GM19467 (cell line): Measurements from ENCODE around the gene WFDC11.

ENCODE experiments used
- ATAC-seq: cut with Tn5 transposase; IDR thresholded peaks from one replicate; pipeline ENCODE4 v1.9.1; 2021; ENCODE audit warnings: mild to moderate bottlenecking, moderate library complexity; ENCODE audit not compliant: unreplicated experiment

Gene WFDC11

DNA sequence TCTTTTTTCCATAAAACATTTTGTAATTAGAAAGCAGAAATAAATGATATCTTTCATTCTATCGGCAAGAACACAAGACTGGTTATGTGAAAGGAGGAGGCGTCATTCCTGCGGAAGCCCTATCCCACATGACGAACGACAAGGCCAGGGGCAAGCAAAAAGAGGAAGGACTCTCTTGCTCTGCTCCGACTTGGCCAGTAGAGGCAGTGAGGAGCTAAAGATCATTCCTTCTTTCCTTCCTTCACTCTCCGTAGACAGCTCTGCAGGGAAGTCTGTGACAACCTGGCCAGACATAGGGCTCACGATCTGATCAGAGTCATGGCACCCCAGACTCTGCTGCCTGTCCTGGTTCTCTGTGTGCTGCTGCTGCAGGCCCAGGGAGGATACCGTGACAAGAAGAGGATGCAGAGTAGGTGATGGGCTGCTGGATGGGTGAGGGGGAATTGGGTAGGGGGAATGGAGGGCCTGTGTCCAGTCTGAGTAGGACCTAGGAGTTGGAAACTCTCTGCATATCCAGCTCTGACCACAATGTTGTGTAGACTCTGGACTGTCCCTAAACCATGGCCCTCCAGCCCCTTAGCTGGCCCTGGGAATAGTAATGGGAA, 40.4 kb downstream of the WFDC11 start, which contains the start of gene WFDC10A:
Gene WFDC10A, plus strand, starts transcription at position 244 of the 605 bp plus-strand sequence. Its CDS starts 75 bp downstream, at position 319.
- no peak for ATAC-seq

DNA sequence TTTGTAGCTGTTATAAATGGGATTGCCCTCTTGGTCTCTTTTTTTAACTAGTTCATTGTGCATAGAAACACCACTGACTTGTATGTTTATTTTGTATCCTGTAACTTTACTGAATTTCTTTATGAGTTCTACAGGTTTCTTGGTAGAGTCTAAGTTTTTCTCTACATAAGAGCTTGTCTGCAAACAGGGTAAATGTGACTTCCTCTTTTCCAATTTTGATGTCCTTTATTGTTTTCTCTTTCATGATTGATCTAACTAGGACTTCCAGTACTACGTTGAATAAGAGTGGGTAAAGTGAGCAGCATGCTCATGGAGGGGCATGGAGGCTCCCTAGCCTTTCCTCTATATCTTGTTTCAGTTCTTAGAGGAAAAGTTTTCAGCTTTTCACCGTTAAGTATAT, 43.5 kb downstream of the WFDC11 start:
- ATAC-seq: no peak

DNA sequence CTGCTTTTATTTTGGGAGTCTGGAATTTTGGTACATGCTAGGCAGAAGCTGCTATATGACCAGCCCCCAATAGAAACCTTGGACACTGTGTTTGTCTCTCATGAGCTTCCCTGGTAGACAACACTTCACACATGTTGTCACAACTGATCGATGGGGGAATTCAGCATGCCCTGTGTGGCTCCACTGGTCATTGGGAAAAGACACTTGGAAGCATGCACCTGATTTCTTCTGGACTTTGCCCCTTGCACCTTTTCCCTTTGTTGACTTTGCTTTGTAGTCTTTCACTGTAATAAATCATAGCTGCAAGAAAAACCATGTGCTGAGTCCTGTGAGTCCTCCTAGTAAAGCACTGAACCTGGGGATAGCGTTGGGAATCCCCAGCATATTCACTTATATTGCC, 48.4 kb downstream of the WFDC11 start:
- ATAC-seq: no peak

DNA sequence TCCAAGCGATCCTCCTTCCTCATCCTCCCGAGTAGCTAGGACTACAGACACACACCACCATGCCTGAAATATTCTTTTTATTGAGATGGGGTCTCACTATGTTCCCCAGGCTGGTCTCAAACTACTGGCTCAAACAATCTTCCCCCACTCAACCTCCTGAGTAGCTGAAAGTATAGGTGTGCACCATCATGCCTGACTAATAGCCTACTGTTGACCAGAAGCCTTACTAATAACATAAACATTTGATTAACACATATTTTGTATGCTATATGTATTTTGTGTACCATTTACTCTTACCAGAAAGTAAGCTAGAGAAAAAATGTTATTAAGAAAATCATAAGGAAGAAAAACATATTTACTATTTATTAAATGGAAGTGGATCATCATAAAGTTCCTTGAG, 52.4 kb downstream of the WFDC11 start:
- no peak for ATAC-seq

DNA sequence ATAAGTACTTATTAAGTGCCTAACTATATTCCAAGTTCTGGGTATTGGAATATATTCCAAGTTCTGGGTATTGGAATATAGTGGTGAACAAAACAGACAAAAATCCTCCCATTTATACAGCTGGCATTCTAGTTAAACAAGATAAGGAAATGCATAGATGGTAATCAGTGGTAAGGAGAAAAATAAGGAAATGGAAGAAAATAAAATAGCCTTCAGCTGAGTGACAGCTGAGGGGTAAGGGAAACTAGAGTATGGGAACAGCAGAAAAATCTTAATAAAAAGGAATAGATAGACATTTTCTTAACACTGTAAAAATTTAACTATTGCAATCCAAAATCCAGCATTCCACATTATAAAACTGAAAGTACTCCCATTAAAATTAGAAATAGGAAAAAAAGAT, 57.7 kb downstream of the WFDC11 start:
- ATAC-seq: no peak

DNA sequence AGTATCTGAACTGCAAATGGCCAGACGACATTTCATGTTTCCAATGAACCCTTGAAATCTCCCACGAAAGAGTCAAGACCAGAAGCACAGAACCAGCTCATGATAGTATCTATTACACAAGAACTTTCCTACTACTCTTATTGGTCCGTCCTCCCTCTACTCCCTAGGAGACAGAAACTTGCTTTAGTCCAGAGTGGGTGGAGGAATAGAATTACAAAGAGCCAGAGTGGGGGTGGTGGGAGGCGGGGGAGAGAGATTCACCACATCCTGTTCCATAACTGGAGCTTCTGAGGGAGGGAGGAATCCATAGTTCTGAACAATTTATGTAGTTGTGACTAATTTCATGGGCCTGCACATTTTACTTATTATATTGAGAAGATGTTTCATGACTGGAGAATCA, 59.0 kb downstream of the WFDC11 start:
- no peak for ATAC-seq

DNA sequence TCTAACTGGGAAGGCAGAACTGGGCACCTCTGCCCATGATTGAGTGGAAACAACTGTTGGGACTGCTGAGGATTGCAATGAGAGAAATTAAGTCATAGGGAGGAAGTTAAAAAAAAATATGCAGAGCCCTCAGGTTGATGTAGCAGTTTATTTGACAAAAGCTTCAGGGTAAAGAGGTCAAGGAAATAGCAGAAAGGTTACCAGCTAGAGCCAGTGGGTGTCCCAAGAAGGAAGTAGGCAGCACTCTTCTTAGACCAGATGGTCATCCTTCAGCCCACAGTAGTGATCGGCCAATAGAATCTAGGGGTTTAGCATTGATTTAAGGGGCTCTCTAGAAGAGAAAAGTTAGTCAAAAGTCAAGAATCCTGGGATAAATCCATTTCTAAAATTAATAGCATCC, 62.2 kb downstream of the WFDC11 start:
- ATAC-seq: no peak
